HepG2 (cell line): Measurements from ENCODE around the gene VPS9D1. TPM values are rescaled to one million over a fixed set of nuclear protein-coding genes. Genes with fewer than 3 reads are reported as not detected.

Source experiments
- ATAC-seq: fragments of 200-7000 bp; cut with Tn5 transposase; 3 replicates; pipeline ENCODE4 v1.9.1; 2020; ENCODE audit warnings: mild to moderate bottlenecking, moderate library complexity
- BruUV-seq: library from RNA; stranded (reverse); fragments of 400-500 nt; replicated peaks from 2 replicates; lab custom pipeline; 2021; lab: Mats Ljungman, UMichigan
- CTCF ChIA-PET: fragments of 300-600 bp; formaldehyde crosslinking; extraction: SDS; loops from one replicate; lab custom pipeline; 2021; ENCODE audit warnings: low total read pairs, inconsistent platforms, low intra/inter-chr PET ratio; lab: Yijun Ruan, JAX
- POLR2A ChIA-PET: fragments of 350-600 bp; sonication (Branson Sonifier 250); formaldehyde crosslinking; loops from one replicate; lab custom pipeline; 2020; ENCODE audit warnings: antibody characterized with exemption, inconsistent platforms; lab: Yijun Ruan, JAX
- DNase-seq: peaks from one replicate; pipeline ENCODE4 v3.0.0-alpha.2; 2015; ENCODE audit warnings: low spot score
- FAIRE-seq: peaks from 3 replicates; lab custom pipeline; 2011; peaks lifted over from hg19 to GRCh38; lab: Jason Lieb, UNC
- H2AFZ ChIP-seq: one replicate; pipeline ENCODE4 v1.6.1; 2011; ENCODE audit warnings: low read length, inconsistent platforms
- H3K27ac ChIP-seq: fragments of 300-600 bp; 3 replicates; pipeline ENCODE4 v1.8.0; 2011; ENCODE audit warnings: mixed run types, mild to moderate bottlenecking, mixed read lengths, low read length, inconsistent platforms; ENCODE audit not compliant: insufficient read depth; ENCODE audit errors: extremely low read length
- H3K27me3 ChIP-seq, 2 experiments: fragments of 200-600 bp in 1 of 2; 2 replicates in 1 of 2; 3 replicates in 1 of 2; pipeline versions ENCODE4 v1.6.0 to v1.8.0; 2011; ENCODE audit warnings: low read length in 2 of 2, mild to moderate bottlenecking in 2 of 2, moderate library complexity in 2 of 2, inconsistent platforms in 1 of 2; ENCODE audit not compliant: insufficient read depth in 2 of 2, control insufficient read depth in 1 of 2
- H3K36me3 ChIP-seq, 2 experiments: fragments of 200-600 bp in 1 of 2; replicated peaks in 1 of 2; 2 replicates in 1 of 2; 3 replicates in 1 of 2; pipeline versions ENCODE4 v1.5.1 to v1.8.0; 2011; ENCODE audit warnings: low read length in 2 of 2, inconsistent platforms in 1 of 2; ENCODE audit not compliant: insufficient read depth in 2 of 2, control insufficient read depth in 1 of 2
- H3K4me1 ChIP-seq: 2 replicates; pipeline ENCODE4 v1.5.1; 2012; ENCODE audit warnings: low read length, inconsistent platforms; ENCODE audit not compliant: insufficient read depth
- H3K4me2 ChIP-seq: 2 replicates; pipeline ENCODE4 v1.6.0; 2011; ENCODE audit warnings: low read depth, low read length, inconsistent platforms
- H3K4me3 ChIP-seq, 3 experiments: fragments of 200-600 bp in 1 of 3; sonication (generic), shearing (Covaris generic) in 1 of 3; replicated peaks in 1 of 3; 2 replicates each; pipeline ENCODE4 v1.5.1; 2011 to 2016; ENCODE audit warnings: low read length in 3 of 3, inconsistent platforms in 2 of 3, low read depth in 2 of 3, mild to moderate bottlenecking in 2 of 3, control low read depth in 1 of 3, mixed read lengths in 1 of 3; ENCODE audit not compliant: insufficient read depth in 1 of 3
- H3K79me2 ChIP-seq: one replicate; pipeline ENCODE4 v1.6.1; 2011; ENCODE audit warnings: low read length, inconsistent platforms; ENCODE audit not compliant: insufficient read depth
- H3K9ac ChIP-seq: 2 replicates; pipeline ENCODE4 v1.6.0; 2011; ENCODE audit warnings: mild to moderate bottlenecking, low read depth, low read length, inconsistent platforms; ENCODE audit not compliant: insufficient read depth
- H3K9me3 ChIP-seq: 2 replicates; pipeline ENCODE4 v1.5.1; 2012; ENCODE audit warnings: mild to moderate bottlenecking, low read length
- H4K20me1 ChIP-seq: 2 replicates; pipeline ENCODE4 v1.6.0; 2011; ENCODE audit warnings: inconsistent platforms, mild to moderate bottlenecking, low read length, moderate library complexity; ENCODE audit not compliant: insufficient read depth
- AGO2 ChIP-seq: fragments of 200-400 bp; formaldehyde crosslinking; optimal IDR thresholded peaks from 2 replicates; pipeline ENCODE3; 2017; ENCODE audit warnings: mild to moderate bottlenecking, low read depth, low read length, moderate library complexity
- ATF7-NPFF ChIP-seq: sonication (generic); formaldehyde crosslinking; IDR thresholded peaks from 2 replicates; pipeline ENCODE4 v1.8.1; 2023; ENCODE audit warnings: mild to moderate bottlenecking, low read depth, missing genetic modification reagents, moderate library complexity
- MZF1 ChIP-seq: sonication (generic); formaldehyde crosslinking; IDR thresholded peaks from 2 replicates; pipeline ENCODE4 v1.8.1; 2023; ENCODE audit warnings: mild to moderate bottlenecking, missing genetic modification reagents, borderline replicate concordance
- NRL ChIP-seq: sonication (generic); formaldehyde crosslinking; IDR thresholded peaks from 2 replicates; pipeline ENCODE4 v1.5.0; 2020; ENCODE audit warnings: missing genetic modification reagents, mild to moderate bottlenecking, moderate library complexity, borderline replicate concordance
- ZBTB37 ChIP-seq: sonication (generic); formaldehyde crosslinking; IDR thresholded peaks from 2 replicates; pipeline ENCODE4 v1.4.0; 2020; ENCODE audit warnings: mild to moderate bottlenecking, missing genetic modification reagents
- ZFP82 ChIP-seq: sonication (generic); formaldehyde crosslinking; IDR thresholded peaks from 2 replicates; pipeline ENCODE4 v1.5.1; 2020; ENCODE audit warnings: mild to moderate bottlenecking, missing genetic modification reagents, borderline replicate concordance
- ZNF263 ChIP-seq: sonication (generic); formaldehyde crosslinking; IDR thresholded peaks from 2 replicates; pipeline ENCODE4 v1.4.0; 2020; ENCODE audit warnings: missing genetic modification reagents
- ZNF672 ChIP-seq: sonication (generic); formaldehyde crosslinking; IDR thresholded peaks from 2 replicates; pipeline ENCODE4 v1.8.1; 2022; ENCODE audit warnings: missing genetic modification reagents
- WGBS: methylation state at CpG from one replicate; pipeline ENCODE4 v1.1.6; 2017; ENCODE audit warnings: low lambda C conversion rate; 5-methylcytosine and 5-hydroxymethylcytosine counted together
- in situ Hi-C: cut with HindIII; loops from 2 replicates; pipeline ENCODE4 v1.10.0; 2017; ENCODE audit warnings: low pct_unique_long_range_greater_than_20kb; ENCODE audit not compliant: extremely low pct_ligation_motif_present
- intact Hi-C: fragments of 100-400 bp; cut with micrococcal nuclease; formaldehyde crosslinking; loops from one replicate; pipeline ENCODE4 v1.10.0; 2022; ENCODE audit not compliant: unreplicated experiment
- polyA plus RNA-seq, 8 experiments: library from polyadenylated mRNA; depleted of rRNA in 3 of 8; stranded (reverse) in 7 of 8; unstranded in 1 of 8; fragments of >200 nt; fragmentation: Illumina TruSeq in 4 of 8; extraction: Trizol in 4 of 8; gene quantifications; 2 replicates each; pipeline versions ENCODE4 v1.2.1 to v1.2.3, GENCODE V29; 2011 to 2016; ENCODE audit warnings: low read depth in 4 of 8, missing spikeins in 1 of 8, mixed read lengths in 1 of 8; ENCODE audit not compliant: insufficient read depth in 1 of 8
- total RNA-seq, 5 experiments: library from RNA; depleted of rRNA; stranded (reverse); fragments of >200 nt; fragmentation: Illumina TruSeq; extraction: Trizol; gene quantifications; 2 replicates each; pipeline ENCODE4 v1.2.3, GENCODE V29; 2016; ENCODE audit warnings: low read depth in 1 of 5

Gene VPS9D1
- total and polyA plus RNA-seq, 2 of the 13 experiments (the other 11 are each of a cell fraction or from before 2014, with no cell fraction given) = 10.1 to 13.2 TPM

DNA sequence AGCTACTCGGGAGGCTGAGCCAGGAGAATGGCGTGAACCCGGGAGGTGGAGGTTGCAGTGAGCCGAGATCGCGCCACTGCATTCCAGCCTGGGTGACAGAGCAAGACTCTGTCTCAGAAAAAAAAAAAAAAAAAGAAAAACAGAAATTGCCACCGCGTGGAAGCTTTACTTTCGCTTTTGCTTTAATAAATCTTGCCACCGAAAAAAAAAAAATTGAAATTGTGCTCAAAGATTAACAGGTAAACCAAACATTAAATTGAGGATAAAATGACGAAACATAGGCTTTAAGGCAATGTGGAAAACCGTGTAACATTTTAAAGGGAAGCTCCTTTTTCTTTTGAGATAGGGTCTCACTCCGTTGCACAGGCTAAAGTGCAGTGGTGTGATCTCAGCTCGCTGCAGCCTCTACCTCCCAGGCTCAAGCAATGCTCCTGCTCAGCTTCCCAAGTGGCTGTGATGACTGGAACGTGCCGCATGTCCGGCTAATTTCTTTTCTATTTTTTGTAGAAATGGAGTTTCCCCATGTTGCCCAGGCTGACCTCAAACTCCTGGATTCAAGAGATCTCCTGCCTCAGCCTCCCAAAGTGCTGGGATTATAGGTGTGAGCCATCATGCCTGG lies 40.7 kb upstream of the VPS9D1 start:
- 98% methylated on average over 17 of the region's 17 CpGs for WGBS
- H3K9ac ChIP-seq = no peak overlapping the region
- FAIRE-seq (no peak), DNase-seq (no peak), ATAC-seq (no peak)
- H3K27ac ChIP-seq = no peak overlapping the region
- H3K4me1 ChIP-seq = no peaks in the 10 kb centered on the region
- CTCF ChIA-PET = no interaction called here
- in situ Hi-C loops (no loop called here), intact Hi-C loops (no loop called here)
- no peak overlapping the region for H2AFZ ChIP-seq
- H3K27me3 ChIP-seq = no peaks in the 10 kb centered on the region
- no peaks in the 10 kb centered on the region for H3K9me3 ChIP-seq
- no peak overlapping the region for H3K4me3 ChIP-seq
- BruUV-seq = no TSS peak
- peaks cover 50 to 86% of the 10 kb centered on the region in 2 experiments for H3K36me3 ChIP-seq
- POLR2A ChIA-PET = no interaction called here
- H3K79me2 ChIP-seq = no peaks in the 10 kb centered on the region
- no peak overlapping the region for H3K4me2 ChIP-seq
- no peak for TF ChIP-seq NRL (CRISPR knock-in tag)
- no peaks in the 10 kb centered on the region for H4K20me1 ChIP-seq

GRCh38 chr16:89759746-89760340 lies 39.1 kb upstream of the VPS9D1 start:
- FAIRE-seq (no peak), DNase-seq (no peak), ATAC-seq (peak; percentile 16; the same call in 1 of the 3 replicates)
- Histone ChIP-seq H3K4me1 (no peaks in the 10 kb centered on the region), H3K9me3 (no peaks in the 10 kb centered on the region), H3K79me2 (peaks cover 3% of the 10 kb centered on the region), H4K20me1 (no peaks in the 10 kb centered on the region), H3K27me3 (no peaks in the 10 kb centered on the region), H3K4me2 (no peak overlapping the region), H3K4me3 (no peak overlapping the region), H2AFZ (no peak overlapping the region), H3K27ac (no peak overlapping the region), H3K9ac (no peak overlapping the region), H3K36me3 (peaks cover 48 to 84% of the 10 kb centered on the region in 2 experiments)
- BruUV-seq = no TSS peak
- 96% methylated on average over 26 of the region's 26 CpGs for WGBS
- in situ Hi-C loops = no loop called here
- no peak for TF ChIP-seq ZBTB37 (CRISPR knock-in tag)
- no peak for TF ChIP-seq ZFP82 (CRISPR knock-in tag)
- 0 out of 2 replicates have a peak, but pooled peaks have one; percentile 24 for TF ChIP-seq ZNF672
- TF ChIP-seq MZF1 = no peak
- no peak for TF ChIP-seq ATF7-NPFF
- peak; percentile 76; the same call in 1 of the 2 replicates for TF ChIP-seq ZNF263 (CRISPR knock-in tag)
- TF ChIP-seq AGO2 = peak; percentile 37
- ChIA-PET CTCF (no interaction called here), POLR2A (no interaction called here)
- intact Hi-C loops = no loop called here
